GM18505 (cell line): Measurements from ENCODE around the gene MAL.

ENCODE experiments used
- ATAC-seq: cut with Tn5 transposase; IDR thresholded peaks from one replicate; pipeline ENCODE4 v1.9.1; 2021; ENCODE audit not compliant: unreplicated experiment
- POLR2A ChIP-seq: IDR thresholded peaks from 4 replicates; pipeline ENCODE4 v1.6.1; 2011; ENCODE audit warnings: borderline replicate concordance; ENCODE audit not compliant: insufficient read depth, insufficient read length; ENCODE audit errors: extremely low read depth

Gene MAL

DNA sequence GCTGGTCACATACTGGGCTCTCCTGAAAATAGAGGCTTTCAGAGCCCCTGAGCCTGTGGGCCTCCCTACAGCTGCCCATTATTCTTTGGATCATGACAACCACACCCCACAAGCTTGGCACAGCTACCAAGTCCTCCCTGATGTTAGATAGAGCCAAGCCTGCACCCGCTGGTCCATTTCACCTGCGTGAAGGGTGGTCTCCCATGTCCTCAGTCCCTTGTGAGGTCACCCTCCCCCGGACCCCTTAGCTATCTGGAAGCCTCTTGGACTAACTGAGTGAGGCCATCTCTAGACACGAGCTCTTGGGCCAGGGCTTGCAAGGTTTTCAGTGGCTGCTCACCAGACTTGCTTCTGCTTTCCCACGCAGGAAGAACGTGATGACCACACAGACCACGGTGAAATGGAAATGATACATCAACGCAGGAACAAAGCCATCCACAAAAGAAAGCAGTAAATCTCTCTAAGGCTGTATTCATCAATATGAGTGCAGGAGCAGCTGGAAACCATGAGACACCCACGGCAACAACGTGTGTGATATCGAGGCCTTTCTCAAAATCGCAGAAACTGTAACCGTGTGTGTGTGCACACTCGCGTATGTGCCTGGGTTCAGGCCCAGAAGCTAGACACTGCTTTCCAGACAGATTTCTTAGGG, 10.1 kb upstream of the MAL start:
- no peak for TF ChIP-seq POLR2A
- no peak for ATAC-seq

DNA sequence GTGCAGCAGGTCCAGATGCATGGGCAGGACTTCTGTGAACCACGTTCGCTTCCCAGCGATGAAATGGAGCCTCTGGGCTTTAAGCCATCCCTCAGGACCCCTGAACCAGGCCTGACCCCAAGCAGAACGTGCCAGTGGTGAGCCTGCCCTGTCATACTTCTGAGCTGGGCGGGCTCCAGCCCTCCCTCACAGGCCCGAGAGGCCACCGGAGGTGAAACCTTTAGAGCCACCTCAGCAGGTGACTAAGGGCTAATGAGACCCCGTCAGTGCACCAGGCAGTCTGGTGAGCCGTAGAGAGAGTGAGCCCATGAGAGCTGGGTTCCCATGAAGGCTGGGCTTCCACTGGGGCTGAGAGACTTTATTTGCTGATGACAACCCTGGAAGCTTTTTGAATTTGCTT, 8.9 kb upstream of the MAL start:
- ATAC-seq: no peak
- no peak for TF ChIP-seq POLR2A

DNA sequence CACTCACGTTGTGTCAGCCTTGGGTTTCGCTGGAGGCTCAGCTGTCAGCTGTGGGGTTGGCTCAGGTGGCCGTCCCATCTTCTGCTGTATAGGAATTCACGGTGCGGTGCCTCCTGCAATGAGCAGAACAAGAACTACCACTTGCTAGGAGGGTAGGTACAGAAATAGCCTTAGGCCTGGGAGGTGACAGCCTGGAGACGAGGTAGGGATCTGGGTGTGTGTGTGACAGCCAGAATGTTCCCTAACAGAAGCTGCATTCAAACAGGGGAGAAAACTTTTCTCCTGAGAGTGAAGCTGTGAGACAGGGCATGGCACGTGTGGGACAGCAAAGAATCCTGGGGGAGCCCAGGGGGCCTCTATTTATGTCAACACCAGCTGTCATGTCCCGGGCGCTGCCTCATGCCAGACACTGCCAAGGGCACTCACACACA, 8.4 kb upstream of the MAL start:
- no peak for ATAC-seq

DNA sequence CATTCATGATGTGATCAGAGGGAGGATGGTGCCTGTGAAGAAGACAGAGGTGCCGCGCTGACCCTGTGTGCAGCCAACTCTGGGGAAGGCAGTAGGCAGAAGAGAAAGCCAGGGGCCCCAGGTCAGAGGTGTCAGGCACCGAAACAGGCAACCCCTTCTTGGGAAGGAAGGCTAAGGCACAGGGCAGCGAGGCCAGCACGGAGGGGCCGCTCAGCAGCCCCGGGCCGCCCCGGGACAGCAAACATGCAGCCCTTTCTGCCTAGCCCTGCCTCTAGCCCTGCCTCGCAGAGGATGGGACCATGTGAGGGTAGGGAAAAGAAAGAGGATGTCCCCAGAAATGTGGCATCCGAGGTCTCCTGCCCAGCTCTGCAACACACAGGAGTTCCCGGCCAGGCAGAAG, 7.7 kb upstream of the MAL start:
- no peak for ATAC-seq
- no peak for TF ChIP-seq POLR2A

More for the DNA sequence above, 8.4 kb upstream of the MAL start:
- no peak for TF ChIP-seq POLR2A

DNA sequence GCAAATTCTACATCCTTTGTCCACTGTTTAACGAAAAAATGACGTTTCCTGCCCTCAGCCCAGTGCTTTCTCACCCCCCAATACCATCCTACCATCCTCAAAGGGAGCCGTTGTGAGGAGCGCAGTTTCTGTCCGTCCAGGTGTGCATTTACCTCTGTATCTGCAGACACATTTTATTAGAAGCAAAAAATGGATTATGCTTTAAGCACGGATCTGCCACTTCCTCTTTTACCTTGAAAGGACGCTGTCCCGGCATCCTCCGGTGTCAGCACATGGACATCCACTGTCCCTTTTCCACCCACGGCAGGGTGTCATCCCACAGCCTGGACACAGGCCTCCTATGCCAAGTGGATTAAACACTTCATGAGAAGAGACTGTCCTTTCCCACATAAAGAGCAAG, 7.2 kb upstream of the MAL start:
- TF ChIP-seq POLR2A: no peak
- no peak for ATAC-seq

DNA sequence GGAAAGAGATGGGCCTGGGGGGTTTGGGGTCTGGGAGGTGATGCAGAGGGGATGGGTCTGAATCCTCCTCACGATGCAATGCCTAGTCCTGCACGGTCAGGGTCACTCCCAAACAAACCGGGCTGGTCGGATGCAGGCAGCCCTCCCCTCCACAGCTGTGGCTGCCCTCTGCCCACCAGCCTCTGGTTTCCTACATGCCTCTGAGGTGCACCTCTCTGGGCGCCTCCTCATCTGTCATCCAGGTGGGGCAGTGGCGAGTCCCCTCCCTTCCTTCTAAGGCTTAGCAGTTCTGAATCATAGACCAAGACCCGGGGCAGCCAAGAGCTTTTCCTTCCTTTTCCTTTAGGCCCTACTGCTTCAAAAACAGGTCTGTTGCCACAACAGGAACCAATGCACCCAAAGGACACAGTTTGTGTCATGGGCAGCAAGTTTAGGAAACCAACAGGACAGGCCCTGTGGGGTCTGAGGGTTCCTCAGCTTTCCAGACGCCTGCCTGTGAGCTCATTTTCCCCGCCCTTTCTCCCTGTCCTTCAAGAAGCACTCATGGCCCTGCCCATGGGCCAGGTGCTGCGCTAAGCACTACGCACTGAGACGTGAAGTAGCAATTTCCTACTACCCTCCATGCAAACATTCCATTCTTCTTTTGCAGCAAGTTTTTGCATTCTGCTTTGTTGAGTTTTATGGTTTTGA, 6.5 kb upstream of the MAL start:
- ATAC-seq: no peak
- TF ChIP-seq POLR2A: no peak

DNA sequence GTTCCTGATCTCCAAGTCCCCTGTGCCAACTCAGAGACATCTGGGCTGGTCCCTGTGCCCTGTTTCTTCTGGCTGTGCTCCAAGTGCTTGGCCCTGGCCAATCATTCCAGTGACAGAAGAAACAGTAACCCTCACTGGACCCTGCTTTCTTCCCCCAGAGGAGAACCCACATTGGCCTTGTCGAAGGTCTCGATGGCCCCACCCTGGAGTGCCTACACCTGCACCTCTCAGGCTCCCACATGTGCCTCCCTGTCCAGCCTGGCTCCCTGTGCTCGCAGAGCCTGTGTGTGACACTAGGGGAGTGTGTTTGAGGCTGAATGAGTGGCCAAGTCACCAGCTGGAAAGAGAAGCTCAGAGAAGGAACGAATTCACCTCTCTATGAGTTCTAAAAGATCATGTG, 5.9 kb upstream of the MAL start:
- TF ChIP-seq POLR2A: no peak
- ATAC-seq: no peak

DNA sequence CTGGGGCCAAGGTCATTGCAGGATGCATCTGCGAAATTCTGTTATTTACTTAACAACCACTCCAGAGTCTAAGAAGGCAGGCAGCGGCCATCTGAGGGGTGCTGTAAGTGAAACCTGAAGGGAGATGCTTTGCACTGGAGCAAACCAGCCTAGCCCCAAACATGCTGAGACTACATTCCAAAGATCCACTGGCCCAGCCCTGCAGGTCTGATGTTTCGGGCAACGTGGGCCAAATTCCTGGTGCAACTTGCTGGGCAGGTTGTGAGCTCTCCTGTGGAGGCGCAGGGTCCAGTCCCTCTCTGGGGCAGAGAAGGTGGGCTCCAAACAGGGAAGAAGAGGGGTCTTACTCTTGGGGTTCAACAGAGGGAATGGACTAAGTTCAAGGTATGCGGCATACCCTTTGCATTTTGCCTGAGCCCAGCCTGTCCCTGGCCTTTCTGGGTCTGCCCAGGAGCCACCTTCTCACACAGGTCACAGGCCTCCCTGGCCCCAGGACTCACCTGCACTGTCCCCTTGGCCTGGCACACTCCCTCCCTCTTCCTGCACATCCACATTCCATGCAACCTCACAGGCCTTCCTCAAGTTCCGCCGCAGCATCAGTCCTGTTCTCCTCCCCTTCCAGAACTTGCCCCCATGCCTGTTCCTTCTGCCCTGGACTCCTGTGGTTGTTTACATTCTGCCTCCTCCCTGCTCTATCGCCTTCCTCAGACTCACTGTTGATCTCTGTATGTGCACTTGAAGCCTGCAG, 5.1 kb upstream of the MAL start:
- TF ChIP-seq POLR2A: no peak
- no peak for ATAC-seq

DNA sequence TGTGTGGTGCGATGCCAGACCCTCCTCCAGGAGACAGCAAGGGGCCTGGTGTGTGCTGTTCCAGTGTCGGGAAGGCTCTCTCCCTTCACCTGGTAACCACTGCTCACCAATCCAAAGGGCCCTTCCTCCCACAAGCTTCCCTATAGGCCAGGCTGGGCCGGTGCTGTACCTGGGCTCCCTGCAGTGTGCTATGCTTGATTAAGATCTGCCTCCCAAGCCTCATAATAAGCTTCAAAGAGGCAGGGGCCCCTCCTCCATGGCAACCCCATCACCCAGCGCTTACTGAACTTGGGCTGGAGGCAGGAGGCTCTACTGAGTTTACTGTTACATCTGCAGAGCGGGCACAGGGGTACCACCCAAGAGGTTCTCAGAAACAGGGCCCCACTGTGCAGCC, 4.5 kb upstream of the MAL start:
- ATAC-seq: no peak
- no peak for TF ChIP-seq POLR2A

DNA sequence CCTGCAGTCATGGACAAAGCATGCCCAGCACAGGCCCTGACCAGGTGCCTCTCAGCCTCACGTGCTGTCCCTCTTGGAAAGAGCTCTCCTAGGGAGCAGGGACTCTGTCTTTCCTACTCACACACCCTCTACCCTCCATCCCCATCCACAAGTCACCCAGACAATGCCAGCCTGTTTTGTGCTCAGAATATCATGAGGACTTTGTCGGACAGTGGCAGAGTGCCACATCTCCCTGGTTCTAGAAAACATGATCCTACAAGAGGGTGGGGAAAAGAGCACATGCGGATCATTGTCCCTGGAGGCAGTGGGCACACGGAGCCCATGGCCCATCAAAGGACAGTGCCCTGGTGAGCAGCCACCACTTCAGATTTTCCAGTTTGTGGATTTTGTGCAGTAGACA, 3.7 kb upstream of the MAL start:
- no peak for ATAC-seq
- no peak for TF ChIP-seq POLR2A

DNA sequence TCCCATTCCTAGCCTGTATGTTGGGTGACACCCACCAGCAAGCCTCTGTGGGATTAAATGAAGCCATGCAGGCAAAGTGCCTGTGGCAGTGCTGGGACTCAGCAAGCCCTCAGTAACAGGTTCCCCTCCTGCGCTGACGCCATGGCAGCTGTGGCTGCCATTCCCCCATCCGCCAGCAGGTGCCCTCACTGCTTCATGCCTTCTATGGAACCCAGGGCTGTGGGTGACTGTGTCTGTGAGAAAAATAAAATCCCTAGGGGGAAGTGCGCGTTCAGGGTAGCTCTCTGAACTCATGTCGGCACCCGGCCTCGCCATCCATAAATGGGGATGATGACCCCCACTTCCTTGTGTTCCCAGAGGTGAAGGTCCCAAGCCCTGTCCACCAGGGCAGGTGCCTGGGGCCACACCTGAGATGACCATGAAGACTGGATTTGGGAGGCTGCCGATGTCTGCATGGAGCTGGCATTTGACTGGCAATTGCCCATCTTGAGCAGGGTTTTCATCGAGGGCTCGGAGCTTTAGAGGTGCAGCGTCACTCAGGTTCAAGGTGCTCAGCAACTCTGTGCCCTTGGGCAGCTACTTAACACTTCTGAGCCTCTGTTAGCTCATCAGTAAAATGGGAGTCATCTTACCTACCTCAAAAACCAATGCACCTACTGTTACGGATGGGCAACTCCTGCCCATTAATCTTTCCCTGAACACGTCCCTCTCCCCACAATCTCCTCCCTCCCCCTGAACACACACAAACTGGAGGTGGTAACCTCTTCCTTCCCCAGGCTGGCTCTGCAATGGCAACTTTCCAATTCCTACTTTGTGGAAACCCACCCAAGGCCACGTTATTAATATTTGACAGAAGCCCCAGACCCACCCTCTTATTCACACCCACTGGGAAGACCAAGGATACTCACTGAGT, 2.9 kb upstream of the MAL start:
- no peak for TF ChIP-seq POLR2A
- ATAC-seq: peak; percentile 87

DNA sequence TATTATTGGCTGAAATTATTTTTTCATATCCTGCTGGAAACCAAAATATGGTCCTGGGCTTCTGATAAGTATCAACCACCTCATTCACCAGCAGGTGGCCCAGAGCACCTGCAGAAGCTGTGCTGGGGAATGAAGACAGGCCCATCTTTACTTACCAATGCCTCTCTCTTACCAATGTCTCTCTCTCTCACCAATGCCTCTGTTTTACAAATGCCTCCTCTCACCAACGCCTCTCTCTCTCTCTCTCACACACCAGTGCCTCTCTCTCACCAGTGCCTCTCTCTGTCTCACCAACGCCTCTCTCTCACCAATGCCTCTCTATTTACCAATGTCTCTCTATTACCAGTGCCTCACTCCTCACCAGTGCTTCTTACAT, 2.3 kb upstream of the MAL start:
- peak; percentile 39 for ATAC-seq
- TF ChIP-seq POLR2A: no peak

DNA sequence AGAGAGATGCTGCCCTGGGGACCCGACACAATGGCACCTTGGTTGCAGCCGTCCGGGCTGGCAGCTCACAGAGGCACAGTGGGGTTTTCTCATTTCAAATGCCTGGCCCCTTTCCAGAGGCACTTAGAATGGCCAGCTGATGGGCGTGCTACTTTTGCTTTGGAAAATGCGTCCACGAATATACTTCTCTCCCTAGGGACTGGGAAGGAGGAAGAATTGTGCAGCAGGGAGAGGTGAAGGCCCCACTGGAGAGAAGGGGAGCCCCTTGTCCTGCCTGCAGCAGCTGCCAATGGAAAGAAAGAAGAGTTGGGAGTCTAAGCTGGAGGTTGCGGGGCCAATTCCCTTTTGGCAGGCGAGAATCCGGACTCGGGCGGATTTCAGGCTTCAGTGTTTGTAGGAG, 1.1 kb upstream of the MAL start:
- ATAC-seq: no peak
- TF ChIP-seq POLR2A: no peak
